PC-3 (cell line): ENCODE data around the gene POLR3GL.

Source experiments
- EZH2phosphoT487 ChIP-seq: fragments of 300-600 bp; sonication (generic); IDR thresholded peaks from 2 replicates; pipeline ENCODE4 v1.6.1; 2018; ENCODE audit warnings: mild to moderate bottlenecking, antibody characterized with exemption, low read length, borderline replicate concordance
- TF ChIP-seq, protein P1 (sequence below): fragments of 300-600 bp; sonication (generic); conservative IDR thresholded peaks from 2 replicates; pipeline ENCODE4 v1.5.1; 2017; ENCODE audit warnings: antibody characterized with exemption, low read depth, mild to moderate bottlenecking, low read length

DNA sequence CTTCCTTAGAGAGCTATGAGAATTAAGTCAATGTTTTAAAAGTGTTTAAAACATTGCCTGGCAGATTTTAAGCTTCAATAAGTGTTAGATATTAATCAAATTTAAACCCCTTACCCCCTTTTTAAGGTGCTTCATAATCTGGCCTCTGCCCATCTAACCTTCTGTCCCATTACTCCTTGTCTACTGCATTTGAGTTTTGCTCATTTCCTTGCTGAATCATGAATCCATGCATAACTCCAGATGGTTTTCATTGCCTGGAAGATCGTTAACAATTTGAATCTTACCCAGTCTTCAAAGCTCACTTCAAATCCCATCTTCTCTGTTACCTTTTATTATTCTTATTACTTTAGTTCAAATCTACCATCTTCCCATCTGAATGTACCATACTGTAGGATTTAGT is 52.4 kb downstream of the POLR3GL start:
- TF ChIP-seq, protein P1, sequence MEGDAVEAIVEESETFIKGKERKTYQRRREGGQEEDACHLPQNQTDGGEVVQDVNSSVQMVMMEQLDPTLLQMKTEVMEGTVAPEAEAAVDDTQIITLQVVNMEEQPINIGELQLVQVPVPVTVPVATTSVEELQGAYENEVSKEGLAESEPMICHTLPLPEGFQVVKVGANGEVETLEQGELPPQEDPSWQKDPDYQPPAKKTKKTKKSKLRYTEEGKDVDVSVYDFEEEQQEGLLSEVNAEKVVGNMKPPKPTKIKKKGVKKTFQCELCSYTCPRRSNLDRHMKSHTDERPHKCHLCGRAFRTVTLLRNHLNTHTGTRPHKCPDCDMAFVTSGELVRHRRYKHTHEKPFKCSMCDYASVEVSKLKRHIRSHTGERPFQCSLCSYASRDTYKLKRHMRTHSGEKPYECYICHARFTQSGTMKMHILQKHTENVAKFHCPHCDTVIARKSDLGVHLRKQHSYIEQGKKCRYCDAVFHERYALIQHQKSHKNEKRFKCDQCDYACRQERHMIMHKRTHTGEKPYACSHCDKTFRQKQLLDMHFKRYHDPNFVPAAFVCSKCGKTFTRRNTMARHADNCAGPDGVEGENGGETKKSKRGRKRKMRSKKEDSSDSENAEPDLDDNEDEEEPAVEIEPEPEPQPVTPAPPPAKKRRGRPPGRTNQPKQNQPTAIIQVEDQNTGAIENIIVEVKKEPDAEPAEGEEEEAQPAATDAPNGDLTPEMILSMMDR = no peak
- no peak for TF ChIP-seq EZH2phosphoT487
